K562 (cell line): ENCODE results near the gene GLYATL1B. TPM values are rescaled to one million over a fixed set of nuclear protein-coding genes. Genes with fewer than 3 reads are reported as not detected.

ENCODE experiments used
- BCL6 ChIP-seq: fragments of 250-450 bp; sonication (Bioruptor Pico); IDR thresholded peaks from 2 replicates; pipeline ENCODE4 v1.4.0; 2020
- CHD2 ChIP-seq: IDR thresholded peaks from 2 replicates; pipeline ENCODE4 v1.6.1; 2011; ENCODE audit warnings: low read depth, low read length
- CTCFL ChIP-seq: IDR thresholded peaks from 2 replicates; pipeline ENCODE4 v1.6.1; 2011; ENCODE audit warnings: borderline replicate concordance, low read depth, mild to moderate bottlenecking, moderate library complexity, low read length; ENCODE audit not compliant: insufficient read depth, poor library complexity, severe bottlenecking
- DEAF1 ChIP-seq: fragments of 450-650 bp; formaldehyde crosslinking; IDR thresholded peaks from 2 replicates; pipeline ENCODE4 v1.4.0; 2020; ENCODE audit warnings: mild to moderate bottlenecking, moderate library complexity
- E2F1 ChIP-seq: sonication (generic); formaldehyde crosslinking; IDR thresholded peaks from 2 replicates; pipeline ENCODE4 v1.8.1; 2023; ENCODE audit warnings: mild to moderate bottlenecking, missing genetic modification reagents, moderate library complexity
- MAFK ChIP-seq: IDR thresholded peaks from 2 replicates; pipeline ENCODE4 v1.6.1; 2011; ENCODE audit warnings: low read length, improper control_type of control experiment
- MXI1 ChIP-seq: IDR thresholded peaks from 2 replicates; pipeline ENCODE4 v1.6.1; 2011; ENCODE audit warnings: low read depth, mild to moderate bottlenecking, improper control_type of control experiment, low read length
- NFE2L1 ChIP-seq: fragments of 450-650 bp; IDR thresholded peaks from 2 replicates; pipeline ENCODE4 v1.6.1; 2016; ENCODE audit warnings: missing genetic modification characterization, low read depth, mild to moderate bottlenecking, missing compliant biosample characterization, moderate library complexity, borderline replicate concordance
- RBM25 ChIP-seq: fragments of 200-400 bp; formaldehyde crosslinking; IDR thresholded peaks from 2 replicates; pipeline ENCODE4 v1.6.1; 2018; ENCODE audit warnings: low read length, low read depth, moderate library complexity; ENCODE audit not compliant: severe bottlenecking
- RFX5 ChIP-seq: IDR thresholded peaks from 2 replicates; pipeline ENCODE4 v1.6.1; 2011; ENCODE audit warnings: low read depth, mild to moderate bottlenecking, improper control_type of control experiment, low read length
- SP2 ChIP-seq: IDR thresholded peaks from 2 replicates; pipeline ENCODE4 v1.6.1; 2011; ENCODE audit warnings: mild to moderate bottlenecking, low read depth, low read length, moderate library complexity; ENCODE audit not compliant: poor library complexity, severe bottlenecking; ENCODE audit errors: extremely low read depth
- SPI1 ChIP-seq: IDR thresholded peaks from 2 replicates; pipeline ENCODE4 v1.6.1; 2011; ENCODE audit warnings: low read depth, low read length, control low read depth, borderline replicate concordance
- STAG1 ChIP-seq: sonication (generic); formaldehyde crosslinking; IDR thresholded peaks from 2 replicates; pipeline ENCODE4 v1.5.0; 2020; ENCODE audit warnings: missing genetic modification reagents, borderline replicate concordance
- TBL1XR1 ChIP-seq, 2 experiments: IDR thresholded peaks; 2 replicates each; pipeline ENCODE4 v1.6.1; 2012; ENCODE audit warnings: improper control_type of control experiment in 2 of 2, low read length in 2 of 2, mild to moderate bottlenecking in 1 of 2
- VEZF1 ChIP-seq: fragments of 200-800 bp; sonication (Bioruptor generic); IDR thresholded peaks from 2 replicates; pipeline ENCODE4 v1.6.1; 2017; ENCODE audit warnings: missing genetic modification characterization, missing compliant biosample characterization
- ZBTB17 ChIP-seq: fragments of 450-650 bp; formaldehyde crosslinking; IDR thresholded peaks from 2 replicates; pipeline ENCODE4 v1.4.0; 2020; ENCODE audit warnings: mild to moderate bottlenecking
- ZBTB33 ChIP-seq: sonication (generic); formaldehyde crosslinking; IDR thresholded peaks from 2 replicates; pipeline ENCODE4 v1.8.1; 2023; ENCODE audit warnings: mild to moderate bottlenecking, missing genetic modification reagents
- ZNF384 ChIP-seq: IDR thresholded peaks from 2 replicates; pipeline ENCODE4 v1.6.1; 2012; ENCODE audit warnings: low read depth, low read length, improper control_type of control experiment
- ZNF583 ChIP-seq: fragments of 250-450 bp; sonication (Bioruptor Pico); IDR thresholded peaks from 2 replicates; pipeline ENCODE4 v1.4.0; 2020
- polyA plus RNA-seq, 8 experiments: library from polyadenylated mRNA; depleted of rRNA in 4 of 8; stranded (reverse) in 5 of 8; unstranded in 3 of 8; fragments of >200 nt; fragmentation: Nextera tagmentation in 2 of 8; fragmentation: Illumina TruSeq in 1 of 8; extraction: Ambion mirVana in 2 of 8; extraction: Trizol in 1 of 8; gene quantifications; 2 replicates each; pipeline versions ENCODE4 v1.2.1 to v1.2.3, GENCODE V29; 2011 to 2014; ENCODE audit warnings: inconsistent platforms in 1 of 8, missing spikeins in 1 of 8
- total RNA-seq, 7 experiments: library from RNA; depleted of rRNA in 6 of 7; stranded (reverse); fragments of >200 nt in 6 of 7; fragmentation: Illumina TruSeq in 2 of 7; extraction: Trizol in 2 of 7; gene quantifications; 2 replicates each; pipeline versions ENCODE4 v1.2.1 to v1.2.3, GENCODE V29; 2011 to 2021; ENCODE audit warnings: low replicate concordance in 1 of 7

The GLYATL1B gene
- total and polyA plus RNA-seq, 9 of the 15 experiments (the other 6 are each of a cell fraction or from before 2014, with no cell fraction given): not detected

GRCh38 chr11:59135648-59136461, 49.7 kb downstream of the GLYATL1B start (continued):
- 0 out of 2 replicates have a peak, but pooled peaks have one; percentile 49 for TF ChIP-seq ZBTB17 (CRISPR knock-in tag)
- no peak for TF ChIP-seq TBL1XR1 (IDR thresholded peaks at IDR 0.05; ENCODE audit: low read length in 2 of 2)
- no peak for TF ChIP-seq ZNF384
- TF ChIP-seq BCL6 (CRISPR knock-in tag): no peak
- TF ChIP-seq ZBTB33: no peak
- TF ChIP-seq MAFK: no peak
- TF ChIP-seq SP2: no peak
- peak; percentile 64 for TF ChIP-seq VEZF1 (CRISPR knock-in tag)
- no peak for TF ChIP-seq RFX5
- peak; percentile 63 for TF ChIP-seq CTCFL
- TF ChIP-seq CHD2: no peak
- peak; percentile 48; the same call in 1 of the 2 replicates for TF ChIP-seq NFE2L1
- peak; percentile 87 for TF ChIP-seq STAG1 (CRISPR knock-in tag)
- peak; percentile 66 for TF ChIP-seq DEAF1
- TF ChIP-seq SPI1: no peak
- 0 out of 2 replicates have a peak, but pooled peaks have one; percentile 54 for TF ChIP-seq ZNF583 (CRISPR knock-in tag)
- no peak for TF ChIP-seq MXI1
- TF ChIP-seq RBM25: no peak
- TF ChIP-seq E2F1 (CRISPR knock-in tag): no peak
